ENCODE measurements around the gene GLT8D1. TPM values are rescaled to one million over a fixed set of nuclear protein-coding genes. Genes with fewer than 3 reads are reported as not detected.

Gene GLT8D1
- total RNA-seq, 1 experiment from 2014 or later = 42.1 TPM

DNA sequence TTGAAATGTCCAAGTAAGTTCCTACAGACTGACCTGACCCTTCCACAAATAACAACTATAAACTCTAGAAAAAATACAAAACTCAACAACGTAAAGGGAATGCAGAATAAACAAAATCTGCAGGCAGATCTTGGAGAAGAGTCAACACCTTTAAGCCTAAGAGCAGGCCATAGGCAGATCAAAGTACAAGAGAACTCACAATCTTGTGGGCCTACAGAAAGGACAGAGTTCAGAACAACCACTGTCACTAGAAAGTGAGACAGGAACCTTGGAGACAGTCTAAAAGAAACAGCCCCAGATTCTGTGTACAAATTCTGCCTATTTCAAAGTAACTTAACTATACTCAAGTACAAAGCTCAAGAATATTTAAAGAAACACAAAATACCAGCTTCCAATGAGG is 34.1 kb upstream of the GLT8D1 start (continued):
- TF ChIP-seq, protein P1, sequence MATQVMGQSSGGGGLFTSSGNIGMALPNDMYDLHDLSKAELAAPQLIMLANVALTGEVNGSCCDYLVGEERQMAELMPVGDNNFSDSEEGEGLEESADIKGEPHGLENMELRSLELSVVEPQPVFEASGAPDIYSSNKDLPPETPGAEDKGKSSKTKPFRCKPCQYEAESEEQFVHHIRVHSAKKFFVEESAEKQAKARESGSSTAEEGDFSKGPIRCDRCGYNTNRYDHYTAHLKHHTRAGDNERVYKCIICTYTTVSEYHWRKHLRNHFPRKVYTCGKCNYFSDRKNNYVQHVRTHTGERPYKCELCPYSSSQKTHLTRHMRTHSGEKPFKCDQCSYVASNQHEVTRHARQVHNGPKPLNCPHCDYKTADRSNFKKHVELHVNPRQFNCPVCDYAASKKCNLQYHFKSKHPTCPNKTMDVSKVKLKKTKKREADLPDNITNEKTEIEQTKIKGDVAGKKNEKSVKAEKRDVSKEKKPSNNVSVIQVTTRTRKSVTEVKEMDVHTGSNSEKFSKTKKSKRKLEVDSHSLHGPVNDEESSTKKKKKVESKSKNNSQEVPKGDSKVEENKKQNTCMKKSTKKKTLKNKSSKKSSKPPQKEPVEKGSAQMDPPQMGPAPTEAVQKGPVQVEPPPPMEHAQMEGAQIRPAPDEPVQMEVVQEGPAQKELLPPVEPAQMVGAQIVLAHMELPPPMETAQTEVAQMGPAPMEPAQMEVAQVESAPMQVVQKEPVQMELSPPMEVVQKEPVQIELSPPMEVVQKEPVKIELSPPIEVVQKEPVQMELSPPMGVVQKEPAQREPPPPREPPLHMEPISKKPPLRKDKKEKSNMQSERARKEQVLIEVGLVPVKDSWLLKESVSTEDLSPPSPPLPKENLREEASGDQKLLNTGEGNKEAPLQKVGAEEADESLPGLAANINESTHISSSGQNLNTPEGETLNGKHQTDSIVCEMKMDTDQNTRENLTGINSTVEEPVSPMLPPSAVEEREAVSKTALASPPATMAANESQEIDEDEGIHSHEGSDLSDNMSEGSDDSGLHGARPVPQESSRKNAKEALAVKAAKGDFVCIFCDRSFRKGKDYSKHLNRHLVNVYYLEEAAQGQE (IDR thresholded peaks at IDR 0.05; ENCODE audit: low read depth) = no peak
- TF ChIP-seq TCF7L2 (IDR thresholded peaks at IDR 0.05; ENCODE audit: borderline replicate concordance, extremely low read depth, insufficient read depth, insufficient read length) (no peak), RAD21 (IDR thresholded peaks at IDR 0.05; ENCODE audit: low read depth) (no peak), FOSL1 (IDR thresholded peaks at IDR 0.05; ENCODE audit: low read depth) (no peak), EGR1 (IDR thresholded peaks at IDR 0.05; ENCODE audit: low read depth) (no peak)

DNA sequence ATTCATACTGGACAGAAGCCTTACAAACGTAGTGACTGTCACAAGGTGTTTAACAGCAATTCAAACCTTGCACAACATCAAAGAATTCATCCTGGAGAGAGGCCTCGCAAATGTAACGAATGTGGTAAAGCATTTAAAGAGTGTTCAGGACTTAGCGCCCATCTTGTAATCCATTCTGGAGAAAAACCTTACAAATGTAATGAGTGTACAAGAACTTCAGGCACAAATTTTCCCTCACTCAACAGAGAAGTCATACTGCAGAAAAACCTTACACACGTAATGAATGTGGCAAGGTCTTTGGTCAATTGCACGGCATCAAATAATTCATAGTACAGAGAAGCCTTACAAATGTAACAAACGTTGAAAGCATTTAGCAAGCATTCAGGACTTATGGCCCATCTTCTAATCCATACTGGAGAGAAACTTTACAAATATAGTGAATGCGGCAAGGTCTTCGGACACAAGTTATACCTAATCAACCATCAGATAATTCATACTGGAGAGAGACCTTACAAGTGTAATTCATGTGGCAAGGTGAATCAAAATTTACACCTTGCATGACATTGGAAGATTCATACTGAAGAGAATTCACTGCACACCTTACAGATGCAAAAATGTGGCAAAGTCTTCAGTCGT is 27.8 kb upstream of the GLT8D1 start:
- Histone ChIP-seq H3K4me2 (ENCODE audit: low read length) (no peak overlapping the region), H3K4me1 (ENCODE audit: control insufficient read depth in 1 of 2, insufficient read depth in 2 of 2, low read length in 2 of 2) (peaks cover 0 to 9% of the 10 kb centered on the region in 2 experiments; a peak in 1 of 4 replicates), H4K20me1 (ENCODE audit: insufficient read depth) (no peaks in the 10 kb centered on the region), H2AFZ (ENCODE audit: low read depth, low read length, poor library complexity, severe bottlenecking) (no peak overlapping the region), H3K9me3 (ENCODE audit: control insufficient read depth in 1 of 2, insufficient read depth in 1 of 2, low read depth in 1 of 2, low read length in 2 of 2) (no peaks in the 10 kb centered on the region), H3K36me3 (ENCODE audit: control insufficient read depth in 1 of 2, insufficient read depth in 2 of 2, low read length in 2 of 2) (peaks cover 17 to 37% of the 10 kb centered on the region in 2 experiments), H3K79me2 (ENCODE audit: insufficient read depth, low read length) (no peaks in the 10 kb centered on the region), H3K27ac (ENCODE audit: low read depth, low read length) (no peak overlapping the region), H3K27me3 (ENCODE audit: insufficient read depth, low read length) (no peaks in the 10 kb centered on the region), H3K9me2 (ENCODE audit: insufficient read depth) (no peaks in the 10 kb centered on the region), H3K9ac (ENCODE audit: low read length) (no peak overlapping the region), H3K4me3 (replicated peaks in 1 of 2; ENCODE audit: low read depth in 1 of 2, low read length in 2 of 2) (no peak overlapping the region)
- BruUV-seq (replicated peaks) = no TSS peak
- ATAC-seq (no peak), DNase-seq (ENCODE audit: low read depth, low spot score) (no peak)
- intact Hi-C loops (cut with micrococcal nuclease) = no loop called here
- ChIA-PET POLR2A (no interaction called here), CTCF (no interaction called here), RAD21 (ENCODE audit: low non-redundant PET in 1 of 2, low total read pairs in 2 of 2, uncharacterized antibody in 2 of 2, unreplicated experiment in 2 of 2) (no interaction called here)
- TF ChIP-seq CEBPB (IDR thresholded peaks at IDR 0.05; ENCODE audit: low read depth) (no peak), ZNF274 (IDR thresholded peaks at IDR 0.05; ENCODE audit: low read depth, low read length) (peak; percentile 21; the same call in 1 of the 2 replicates), RAD21 (IDR thresholded peaks at IDR 0.05; ENCODE audit: low read depth) (no peak)
